ENCODE results near the gene KLHL29. TPM values are rescaled to one million over a fixed set of nuclear protein-coding genes. Genes with fewer than 3 reads are reported as not detected.
A peak's percentile ranks its signal among the peaks of the same experiment; 100 is the strongest.

KLHL29 gene
- total RNA-seq, 1 experiment from 2014 or later = 5.2 TPM

GRCh38 chr2:23448906-23449305 lies 63.9 kb downstream of the KLHL29 start:
- DNase-seq (ENCODE audit: low read depth) = no peak

- no peak for DNase-seq (ENCODE audit: low read depth)
These were observed 64.4 kb downstream of the KLHL29 start for GRCh38 chr2:23449413-23449812.

GRCh38 chr2:23449831-23450331 lies 64.9 kb downstream of the KLHL29 start:
- DNase-seq (ENCODE audit: low read depth) = no peak

- DNase-seq (ENCODE audit: low read depth) = no peak
These were observed 67.4 kb downstream of the KLHL29 start for GRCh38 chr2:23452372-23452771.

GRCh38 chr2:23452853-23453420 lies 68.0 kb downstream of the KLHL29 start:
- DNase-seq (ENCODE audit: low read depth) = peak; percentile 37

GRCh38 chr2:23453432-23453831 lies 68.5 kb downstream of the KLHL29 start:
- no peak for DNase-seq (ENCODE audit: low read depth)

GRCh38 chr2:23453836-23454460 lies 69.0 kb downstream of the KLHL29 start:
- DNase-seq (ENCODE audit: low read depth) = no peak

- no peak for DNase-seq (ENCODE audit: low read depth)
These were observed 69.6 kb downstream of the KLHL29 start for GRCh38 chr2:23454501-23455120.

- no peak for DNase-seq (ENCODE audit: low read depth)
These were observed 71.4 kb downstream of the KLHL29 start for GRCh38 chr2:23456396-23456795.

- DNase-seq (ENCODE audit: low read depth) = no peak
These were observed 72.1 kb downstream of the KLHL29 start for GRCh38 chr2:23456881-23457760.

- no peak for DNase-seq (ENCODE audit: low read depth)
These were observed 73.2 kb downstream of the KLHL29 start for GRCh38 chr2:23457990-23458682.

- no peak for DNase-seq (ENCODE audit: low read depth)
These were observed 74.1 kb downstream of the KLHL29 start for GRCh38 chr2:23459032-23459431.

GRCh38 chr2:23460228-23460627 lies 75.2 kb downstream of the KLHL29 start:
- peak; percentile 26 for DNase-seq (ENCODE audit: low read depth)

GRCh38 chr2:23460993-23461392 lies 76.0 kb downstream of the KLHL29 start:
- peak; percentile 7 for DNase-seq (ENCODE audit: low read depth)

GRCh38 chr2:23464156-23464555 lies 79.2 kb downstream of the KLHL29 start:
- no peak for DNase-seq (ENCODE audit: low read depth)

GRCh38 chr2:23464905-23465537 lies 80.0 kb downstream of the KLHL29 start:
- no peak for DNase-seq (ENCODE audit: low read depth)

GRCh38 chr2:23465936-23466335 lies 81.0 kb downstream of the KLHL29 start:
- no peak for DNase-seq (ENCODE audit: low read depth)

- no peak for DNase-seq (ENCODE audit: low read depth)
These were observed 82.6 kb downstream of the KLHL29 start for GRCh38 chr2:23467618-23468017.

- no peak for DNase-seq (ENCODE audit: low read depth)
These were observed 83.6 kb downstream of the KLHL29 start for GRCh38 chr2:23468474-23469141.

GRCh38 chr2:23469142-23469540 lies 84.2 kb downstream of the KLHL29 start:
- DNase-seq (ENCODE audit: low read depth) = no peak

Measured in LHCN-M2 (cell line).